Urinary bladder (tissue), 4 donors: ENCODE measurements around the gene LARP7. TPM values are rescaled to one million over a fixed set of nuclear protein-coding genes. Genes with fewer than 3 reads are reported as not detected.
"Not testable (repeated sequence)": the region's sequence is repeated elsewhere in the genome, so short reads cannot be mapped to it uniquely, and the experiment has no call there.

ENCODE experiments used
- DNase-seq: peaks from one replicate; pipeline ENCODE4 v3.0.0-alpha.2; 2015; ENCODE audit errors: extremely low spot score
- H3K27ac ChIP-seq: one replicate; pipeline ENCODE4 v1.5.1; 2013; ENCODE audit warnings: low read depth, mild to moderate bottlenecking, moderate library complexity
- H3K36me3 ChIP-seq: one replicate; pipeline ENCODE4 v1.6.1; 2013; ENCODE audit warnings: mild to moderate bottlenecking, moderate library complexity; ENCODE audit not compliant: insufficient read depth
- H3K4me1 ChIP-seq: one replicate; pipeline ENCODE4 v1.6.1; 2013; ENCODE audit warnings: mild to moderate bottlenecking, moderate library complexity; ENCODE audit not compliant: insufficient read depth
- H3K4me3 ChIP-seq: one replicate; pipeline ENCODE4 v1.5.1; 2013; ENCODE audit warnings: low read depth, low read length
- WGBS: extraction: QIAGEN DNeasy Blood & Tissue Kit; methylation state at CpG from one replicate; pipeline ENCODE4 v1.1.7; 2013; 5-methylcytosine and 5-hydroxymethylcytosine counted together
- polyA plus RNA-seq: library from polyadenylated mRNA; stranded (reverse); fragments of 200-250 nt; gene quantifications from one replicate; pipeline ENCODE4 v1.2.3, GENCODE V29; 2013
- total RNA-seq: library from RNA; depleted of rRNA; stranded (reverse); fragments of >200 nt; gene quantifications from one replicate; pipeline ENCODE4 v1.2.3, GENCODE V29; 2014
- donor health status: healthy with polysubstance abuse.
- donor health status: healthy.

Gene LARP7
- total and polyA plus RNA-seq, 2 donors, result 40.3 to 67.8 TPM

GRCh38 chr4:112644595-112645535, 7.9 kb downstream of the LARP7 start:
- not testable (repeated sequence) for H3K27ac ChIP-seq, H3K4me3 ChIP-seq, H3K4me1 ChIP-seq, H3K36me3 ChIP-seq, DNase-seq
- WGBS, result 91% methylated on average over 10 of the region's 10 CpGs

GRCh38 chr4:112645541-112646329, 8.8 kb downstream of the LARP7 start:
- 67% methylated on average over 8 of the region's 8 CpGs for WGBS
- DNase-seq, result no peak
- peaks cover 5% of the 10 kb centered on the region for H3K36me3 ChIP-seq

GRCh38 chr4:112646632-112647537, 9.9 kb downstream of the LARP7 start:
- no peak for DNase-seq
- Histone ChIP-seq H3K4me3 (no peak overlapping the region), H3K27ac (no peak overlapping the region), H3K4me1 (no peaks in the 10 kb centered on the region), H3K36me3 (peaks cover 7% of the 10 kb centered on the region)
- 65% methylated on average over 6 of the region's 6 CpGs for WGBS

More at GRCh38 chr4:112645541-112646329, 8.8 kb downstream of the LARP7 start:
- Histone ChIP-seq H3K27ac (no peak overlapping the region), H3K4me1 (no peaks in the 10 kb centered on the region), H3K4me3 (no peak overlapping the region)

- 77% methylated on average over 3 of the region's 3 CpGs for WGBS
- Histone ChIP-seq H3K4me3 (no peak overlapping the region), H3K4me1 (no peaks in the 10 kb centered on the region), H3K27ac (no peak overlapping the region), H3K36me3 (peaks cover 7% of the 10 kb centered on the region)
- no peak for DNase-seq
Observed at GRCh38 chr4:112647785-112648184, 10.8 kb downstream of the LARP7 start.

GRCh38 chr4:112648263-112649054, 11.5 kb downstream of the LARP7 start:
- 55% methylated on average over 3 of the region's 3 CpGs for WGBS
- Histone ChIP-seq H3K4me3 (no peak overlapping the region), H3K27ac (no peak overlapping the region), H3K36me3 (peaks cover 8% of the 10 kb centered on the region), H3K4me1 (no peaks in the 10 kb centered on the region)
- no peak for DNase-seq

- Histone ChIP-seq H3K4me3 (no peak overlapping the region), H3K4me1 (no peaks in the 10 kb centered on the region), H3K27ac (no peak overlapping the region), H3K36me3 (peaks cover 8% of the 10 kb centered on the region)
- DNase-seq, result no peak
- WGBS, result 38% methylated on average over 2 of the region's 2 CpGs
Observed at GRCh38 chr4:112649055-112649408, 12.1 kb downstream of the LARP7 start.

- peaks cover 8% of the 10 kb centered on the region for H3K36me3 ChIP-seq
Observed at GRCh38 chr4:112650332-112650731, 13.4 kb downstream of the LARP7 start.

GRCh38 chr4:112651641-112652040, 14.7 kb downstream of the LARP7 start:
- Histone ChIP-seq H3K36me3 (peaks cover 6% of the 10 kb centered on the region), H3K4me1 (no peaks in the 10 kb centered on the region), H3K4me3 (no peak overlapping the region), H3K27ac (no peak overlapping the region)
- DNase-seq, result no peak

More at GRCh38 chr4:112650332-112650731, 13.4 kb downstream of the LARP7 start:
- Histone ChIP-seq H3K4me3 (no peak overlapping the region), H3K4me1 (no peaks in the 10 kb centered on the region), H3K27ac (no peak overlapping the region)
- WGBS, result 53% methylated on average over 4 of the region's 4 CpGs
- DNase-seq, result no peak

- no peak for DNase-seq
- Histone ChIP-seq H3K36me3 (peaks cover 6% of the 10 kb centered on the region), H3K4me3 (no peak overlapping the region), H3K4me1 (no peaks in the 10 kb centered on the region), H3K27ac (no peak overlapping the region)
- 38% methylated on average over 1 of the region's 1 CpG for WGBS
Observed at GRCh38 chr4:112652216-112652615, 15.3 kb downstream of the LARP7 start.

GRCh38 chr4:112655270-112655669, 18.3 kb downstream of the LARP7 start:
- no peak for DNase-seq
- WGBS, result 72% methylated on average over 5 of the region's 5 CpGs
- peaks cover 4% of the 10 kb centered on the region for H3K36me3 ChIP-seq
- H3K4me3 ChIP-seq, result no peak overlapping the region
- H3K4me1 ChIP-seq, result no peaks in the 10 kb centered on the region
- H3K27ac ChIP-seq, result no peak overlapping the region

- not testable (repeated sequence) for DNase-seq, H3K4me3 ChIP-seq, H3K4me1 ChIP-seq, H3K36me3 ChIP-seq, H3K27ac ChIP-seq
- WGBS, result 92% methylated on average over 5 of the region's 5 CpGs
Observed at GRCh38 chr4:112656115-112656514, 19.2 kb downstream of the LARP7 start.

- H3K4me3 ChIP-seq, result no peak overlapping the region
- no peaks in the 10 kb centered on the region for H3K36me3 ChIP-seq
- 83% methylated on average over 2 of the region's 2 CpGs for WGBS
- H3K27ac ChIP-seq, result no peak overlapping the region
- DNase-seq, result no peak
- H3K4me1 ChIP-seq, result no peaks in the 10 kb centered on the region
Observed at GRCh38 chr4:112664611-112665010, 27.7 kb downstream of the LARP7 start.
